Measurements from ENCODE around the gene PARPBP. TPM values are rescaled to one million over a fixed set of nuclear protein-coding genes. Genes with fewer than 3 reads are reported as not detected.

Gene PARPBP
- total RNA-seq, 120 experiments from 2014 or later: 0.42 to 4.3 (median 2.1) TPM

Other genes starting within 250 kb of the PARPBP start
- gene DRAM1, start 242.6 kb upstream of the PARPBP start, total RNA-seq: 1 to 10 TPM; 1.5 to 7.6 (median 3.3) TPM
- gene WASHC3, start 58.2 kb upstream of the PARPBP start, total RNA-seq: 10 to 100 TPM; 28.3 to 74.3 (median 46.9) TPM
- gene NUP37, start 69 bp upstream of the PARPBP start, total RNA-seq: 10 to 100 TPM in 20 of 120 experiments, 1 to 10 TPM in 100; 3.9 to 14.1 (median 7.9) TPM
- not detected for gene PMCH, start 77.7 kb downstream of the PARPBP start, total RNA-seq

All from dorsolateral prefrontal cortex (tissue), 118 donors.